KMS-11 (cell line): Measurements from ENCODE around the gene HTR2A.

ENCODE experiments used
- H2AFZ ChIP-seq: fragments of 200-600 bp; sonication (generic); 2 replicates; pipeline ENCODE4 v1.6.1; 2016; ENCODE audit warnings: antibody characterized with exemption, mixed run types, low read depth
- H3K27ac ChIP-seq: fragments of 200-600 bp; sonication (generic); 2 replicates; pipeline ENCODE4 v1.6.1; 2016; ENCODE audit warnings: mild to moderate bottlenecking, mixed run types
- H3K27me3 ChIP-seq: fragments of 200-600 bp; sonication (generic); 2 replicates; pipeline ENCODE4 v1.6.1; 2017; ENCODE audit warnings: mild to moderate bottlenecking, low read depth, mixed run types, moderate library complexity; ENCODE audit not compliant: insufficient read depth
- H3K36me3 ChIP-seq: fragments of 200-600 bp; sonication (generic); 2 replicates; pipeline ENCODE4 v1.6.1; 2017; ENCODE audit warnings: mild to moderate bottlenecking, mixed run types; ENCODE audit not compliant: insufficient read depth
- H3K4me1 ChIP-seq: fragments of 200-600 bp; sonication (generic); 2 replicates; pipeline ENCODE4 v1.6.1; 2016; ENCODE audit warnings: mild to moderate bottlenecking, low read depth, mixed run types; ENCODE audit not compliant: poor library complexity, severe bottlenecking
- H3K4me2 ChIP-seq: fragments of 200-600 bp; sonication (generic); 2 replicates; pipeline ENCODE4 v1.7.0; 2016; ENCODE audit warnings: mild to moderate bottlenecking, mixed run types
- H3K4me3 ChIP-seq: fragments of 200-600 bp; sonication (generic); IDR thresholded peaks from 2 replicates; pipeline ENCODE4 v1.6.1; 2017; ENCODE audit warnings: low read depth, low read length, mixed read lengths; ENCODE audit not compliant: insufficient read depth
- H3K79me2 ChIP-seq: fragments of 200-600 bp; sonication (generic); 2 replicates; pipeline ENCODE4 v1.6.1; 2016; ENCODE audit warnings: low read depth, mixed run types; ENCODE audit not compliant: insufficient read depth
- H3K9ac ChIP-seq: fragments of 200-600 bp; sonication (generic); 2 replicates; pipeline ENCODE4 v1.6.1; 2016; ENCODE audit warnings: mild to moderate bottlenecking, mixed run types
- H4K20me1 ChIP-seq: fragments of 200-600 bp; sonication (generic); 2 replicates; pipeline ENCODE4 v1.6.1; 2016; ENCODE audit warnings: mild to moderate bottlenecking, mixed run types; ENCODE audit not compliant: insufficient read depth
- CTCF ChIP-seq: fragments of 200-600 bp; sonication (generic); conservative IDR thresholded peaks from 2 replicates; pipeline ENCODE4 v1.6.1; 2017; ENCODE audit warnings: low read depth, mild to moderate bottlenecking, antibody characterized with exemption, low read length, moderate library complexity, mixed read lengths

HTR2A gene

GRCh38 chr13:46885018-46885417, 11.8 kb downstream of the HTR2A start:
- no peaks in the 10 kb centered on the region for H4K20me1 ChIP-seq
- TF ChIP-seq CTCF = no peak
- no peaks in the 10 kb centered on the region for H3K79me2 ChIP-seq

GRCh38 chr13:46884531-46884930, 12.3 kb downstream of the HTR2A start:
- no peak overlapping the region for H3K27ac ChIP-seq
- no peak for TF ChIP-seq CTCF
- no peak overlapping the region for H3K9ac ChIP-seq

More at GRCh38 chr13:46885018-46885417, 11.8 kb downstream of the HTR2A start:
- no peak overlapping the region for H3K4me2 ChIP-seq
- H3K4me1 ChIP-seq = no peaks in the 10 kb centered on the region
- no peak overlapping the region for H3K27ac ChIP-seq
- no peak overlapping the region for H3K9ac ChIP-seq
- no peaks in the 10 kb centered on the region for H3K36me3 ChIP-seq
- no peaks in the 10 kb centered on the region for H3K27me3 ChIP-seq
- H3K4me3 ChIP-seq = no peak overlapping the region
- H2AFZ ChIP-seq = no peak overlapping the region

GRCh38 chr13:46881621-46882020, 15.2 kb downstream of the HTR2A start:
- H3K4me1 ChIP-seq = no peaks in the 10 kb centered on the region
- H3K27ac ChIP-seq = no peak overlapping the region
- no peaks in the 10 kb centered on the region for H3K27me3 ChIP-seq
- no peaks in the 10 kb centered on the region for H3K79me2 ChIP-seq
- no peaks in the 10 kb centered on the region for H3K36me3 ChIP-seq
- H2AFZ ChIP-seq = no peak overlapping the region
- no peaks in the 10 kb centered on the region for H4K20me1 ChIP-seq
- no peak overlapping the region for H3K9ac ChIP-seq
- no peak for TF ChIP-seq CTCF
- H3K4me2 ChIP-seq = no peak overlapping the region
- no peak overlapping the region for H3K4me3 ChIP-seq

More at GRCh38 chr13:46884531-46884930, 12.3 kb downstream of the HTR2A start:
- no peak overlapping the region for H3K4me3 ChIP-seq
- no peaks in the 10 kb centered on the region for H3K79me2 ChIP-seq
- no peaks in the 10 kb centered on the region for H3K36me3 ChIP-seq
- no peaks in the 10 kb centered on the region for H4K20me1 ChIP-seq
- no peak overlapping the region for H2AFZ ChIP-seq
- H3K4me1 ChIP-seq = no peaks in the 10 kb centered on the region
- H3K27me3 ChIP-seq = no peaks in the 10 kb centered on the region
- H3K4me2 ChIP-seq = no peak overlapping the region

GRCh38 chr13:46874006-46874405, 22.8 kb downstream of the HTR2A start:
- Histone ChIP-seq H4K20me1 (no peaks in the 10 kb centered on the region), H3K4me3 (no peak overlapping the region), H3K4me2 (no peak overlapping the region), H3K4me1 (no peaks in the 10 kb centered on the region), H3K27me3 (no peaks in the 10 kb centered on the region), H2AFZ (no peak overlapping the region), H3K79me2 (no peaks in the 10 kb centered on the region), H3K27ac (no peak overlapping the region), H3K9ac (no peak overlapping the region), H3K36me3 (no peaks in the 10 kb centered on the region)
- TF ChIP-seq CTCF = no peak
